ENCODE results near the gene ZNF367. TPM values are rescaled to one million over a fixed set of nuclear protein-coding genes. Genes with fewer than 3 reads are reported as not detected.

ZNF367 gene
- total and polyA plus RNA-seq, 5 experiments from 2014 or later: 0.82 to 7.6 (median 2.2) TPM

- H3K36me3 Mint-ChIP-seq: peaks cover 4 to 30% (median 18%) of the 10 kb centered on the region in 3 donors
- H3K4me1 Mint-ChIP-seq: peaks cover 19 to 30% (median 30%) of the 10 kb centered on the region in 4 donors
Observed at GRCh38 chr9:96394832-96395496, 23.2 kb downstream of the ZNF367 start.

GRCh38 chr9:96392263-96392662, 25.9 kb downstream of the ZNF367 start:
- Mint-ChIP-seq H3K36me3 (peaks cover 0 to 43% (median 16%) of the 10 kb centered on the region in 3 donors), H3K27ac (no peak overlapping the region), H3K4me3 (no peak overlapping the region), H3K9me3 (no peaks in the 10 kb centered on the region), H3K4me1 (peaks cover 8 to 12% (median 9%) of the 10 kb centered on the region in 4 donors), H3K27me3 (no peaks in the 10 kb centered on the region)
- POLR2A ChIA-PET: no interaction called here
- no peak for DNase-seq
- no peak for ATAC-seq

More at GRCh38 chr9:96394832-96395496, 23.2 kb downstream of the ZNF367 start:
- H3K27ac Mint-ChIP-seq: peak overlapping the region in 3 of 10 donors; percentile 28 to 65 (median 37)
- H3K9me3 Mint-ChIP-seq: peaks cover 0 to 5% (median 1%) of the 10 kb centered on the region in 9 donors
- POLR2A ChIA-PET: interaction anchor here (0.5 to 0.7 kb wide), 3 partner anchors 18 to 58 kb away, joined by 3 to 10 read pairs (median 3); no protein-coding TSS in a partner anchor
- DNase-seq (no peak), ATAC-seq (no peak)
- H3K4me3 Mint-ChIP-seq: no peak overlapping the region
- no peaks in the 10 kb centered on the region for H3K27me3 Mint-ChIP-seq

GRCh38 chr9:96391021-96391765, 27.0 kb downstream of the ZNF367 start:
- H3K36me3 Mint-ChIP-seq: peaks cover 0 to 43% (median 16%) of the 10 kb centered on the region in 3 donors
- H3K27ac Mint-ChIP-seq: peak overlapping the region in 8 of 10 donors; percentile 53 to 76 (median 66)
- POLR2A ChIA-PET: no interaction called here
- H3K4me3 Mint-ChIP-seq: peak overlapping the region in 1 of 10 donors; percentile 12
- ATAC-seq (no peak), DNase-seq (no peak)
- no peaks in the 10 kb centered on the region for H3K9me3 Mint-ChIP-seq
- H3K27me3 Mint-ChIP-seq: no peaks in the 10 kb centered on the region
- peaks cover 6 to 12% (median 9%) of the 10 kb centered on the region in 4 donors for H3K4me1 Mint-ChIP-seq

GRCh38 chr9:96388144-96388543, 30.0 kb downstream of the ZNF367 start:
- Mint-ChIP-seq H3K36me3 (peaks cover 0 to 40% (median 13%) of the 10 kb centered on the region in 3 donors), H3K27me3 (no peaks in the 10 kb centered on the region), H3K4me3 (no peak overlapping the region), H3K4me1 (peaks cover 4 to 15% (median 13%) of the 10 kb centered on the region in 4 donors), H3K9me3 (no peaks in the 10 kb centered on the region), H3K27ac (no peak overlapping the region)
- ATAC-seq (no peak), DNase-seq (no peak)
- POLR2A ChIA-PET: no interaction called here

GRCh38 chr9:96386157-96386556, 32.0 kb downstream of the ZNF367 start:
- ATAC-seq (no peak), DNase-seq (no peak)
- Mint-ChIP-seq H3K9me3 (no peaks in the 10 kb centered on the region), H3K27ac (peak overlapping the region in 5 of 10 donors; percentile 6 to 78 (median 39)), H3K27me3 (no peaks in the 10 kb centered on the region), H3K36me3 (peaks cover 0 to 27% (median 1%) of the 10 kb centered on the region in 3 donors), H3K4me3 (no peak overlapping the region), H3K4me1 (peaks cover 13 to 28% (median 27%) of the 10 kb centered on the region in 4 donors)
- POLR2A ChIA-PET: interaction anchor here (1.0 kb wide), 2 partner anchors 12 to 65 kb away, joined by 3 to 4 read pairs; no protein-coding TSS in a partner anchor

- ATAC-seq: peak; percentile 77 to 81
- peak within 1 kb of the TSS; percentile 53 to 92 (median 88) for H3K27ac Mint-ChIP-seq
Observed at GRCh38 chr9:96383165-96383942, 34.8 kb downstream of the ZNF367 start, which contains the start of gene SLC35D2. Gene SLC35D2 (minus strand): TSS chr9:96383711. CDS start chr9:96383634, 77 bp downstream.

GRCh38 chr9:96382839-96383164, 35.4 kb downstream of the ZNF367 start:
- ATAC-seq (no peak), DNase-seq (no peak)
- H3K9me3 Mint-ChIP-seq: no peaks in the 10 kb centered on the region
- peaks cover 0 to 7% (median 3%) of the 10 kb centered on the region in 3 donors for H3K36me3 Mint-ChIP-seq
- H3K4me3 Mint-ChIP-seq: peak overlapping the region; percentile 78 to 94 (median 88)
- POLR2A ChIA-PET: interaction anchor here (0.7 to 4.3 kb wide), 9 partner anchors 15 to 184 kb away, joined by 3 to 41 read pairs (median 5); partner anchors contain the start of genes HABP4 and ZNF367
- no peaks in the 10 kb centered on the region for H3K27me3 Mint-ChIP-seq
- H3K4me1 Mint-ChIP-seq: peaks cover 17 to 41% (median 34%) of the 10 kb centered on the region in 4 donors
- peak overlapping the region in 9 of 10 donors; percentile 58 to 92 (median 80) for H3K27ac Mint-ChIP-seq

More at GRCh38 chr9:96383165-96383942, 34.8 kb downstream of the ZNF367 start, which contains the start of gene SLC35D2:
- Mint-ChIP-seq H3K36me3 (peaks cover 0 to 12% (median 3%) of the 10 kb centered on the region in 3 donors), H3K4me3 (peak within 1 kb of the TSS; percentile 78 to 94 (median 88)), H3K9me3 (no peaks in the 10 kb centered on the region), H3K27me3 (no peaks in the 10 kb centered on the region), H3K4me1 (peaks cover 17 to 41% (median 33%) of the 10 kb centered on the region in 4 donors)
- POLR2A ChIA-PET: interaction anchor here (0.7 to 4.3 kb wide), 9 partner anchors 16 to 183 kb away, joined by 3 to 41 read pairs (median 5); partner anchors contain the start of genes HABP4 and ZNF367
- DNase-seq: peak in 6 of 10 donors; percentile 14 to 34 (median 20)

- DNase-seq: no peak
- POLR2A ChIA-PET: interaction anchor here (1.4 to 4.3 kb wide), 6 partner anchors 15 to 184 kb away, joined by 5 to 41 read pairs (median 6); partner anchors contain the start of genes HABP4 and ZNF367
Observed at GRCh38 chr9:96382175-96382574, 36.0 kb downstream of the ZNF367 start.

GRCh38 chr9:96381696-96382095, 36.5 kb downstream of the ZNF367 start:
- POLR2A ChIA-PET: interaction anchor here (0.6 to 4.3 kb wide), 6 partner anchors 14 to 185 kb away, joined by 5 to 41 read pairs (median 6); partner anchors contain the start of gene ZNF367
- Mint-ChIP-seq H3K36me3 (peaks cover 0 to 10% (median 3%) of the 10 kb centered on the region in 3 donors), H3K9me3 (no peaks in the 10 kb centered on the region), H3K4me1 (peaks cover 20 to 46% (median 42%) of the 10 kb centered on the region in 4 donors), H3K27me3 (no peaks in the 10 kb centered on the region), H3K4me3 (peak overlapping the region in 8 of 10 donors; percentile 22 to 88 (median 60)), H3K27ac (peak overlapping the region in 6 of 10 donors; percentile 23 to 89 (median 72))
- no peak for DNase-seq
- ATAC-seq: no peak

More at GRCh38 chr9:96382175-96382574, 36.0 kb downstream of the ZNF367 start:
- Mint-ChIP-seq H3K36me3 (peaks cover 0 to 7% (median 3%) of the 10 kb centered on the region in 3 donors), H3K27me3 (no peaks in the 10 kb centered on the region), H3K4me3 (peak overlapping the region in 9 of 10 donors; percentile 37 to 90 (median 81)), H3K9me3 (no peaks in the 10 kb centered on the region), H3K4me1 (peaks cover 20 to 46% (median 39%) of the 10 kb centered on the region in 4 donors), H3K27ac (peak overlapping the region in 4 of 10 donors; percentile 6 to 82 (median 54))
- no peak for ATAC-seq

GRCh38 chr9:96381125-96381524, 37.0 kb downstream of the ZNF367 start:
- H3K9me3 Mint-ChIP-seq: no peaks in the 10 kb centered on the region
- H3K27me3 Mint-ChIP-seq: no peaks in the 10 kb centered on the region
- peak overlapping the region in 3 of 10 donors; percentile 46 to 89 (median 82) for H3K27ac Mint-ChIP-seq
- peak overlapping the region in 7 of 10 donors; percentile 22 to 81 (median 47) for H3K4me3 Mint-ChIP-seq
- POLR2A ChIA-PET: interaction anchor here (0.6 to 4.3 kb wide), 5 partner anchors 14 to 185 kb away, joined by 5 to 41 read pairs (median 6); no protein-coding TSS in a partner anchor
- no peak for ATAC-seq
- peaks cover 0 to 10% (median 3%) of the 10 kb centered on the region in 3 donors for H3K36me3 Mint-ChIP-seq
- H3K4me1 Mint-ChIP-seq: peaks cover 20 to 46% (median 43%) of the 10 kb centered on the region in 4 donors
- no peak for DNase-seq

- H3K4me1 Mint-ChIP-seq: peaks cover 20 to 49% (median 43%) of the 10 kb centered on the region in 4 donors
- H3K27ac Mint-ChIP-seq: peak overlapping the region in 2 of 10 donors; percentile 1 to 17
- DNase-seq (no peak), ATAC-seq (no peak)
- no peak overlapping the region for H3K4me3 Mint-ChIP-seq
- H3K27me3 Mint-ChIP-seq: no peaks in the 10 kb centered on the region
- peaks cover 0 to 10% (median 5%) of the 10 kb centered on the region in 3 donors for H3K36me3 Mint-ChIP-seq
- no peaks in the 10 kb centered on the region for H3K9me3 Mint-ChIP-seq
- POLR2A ChIA-PET: interaction anchor here (0.7 kb wide), 1 partner anchor 20 kb away, joined by 7 read pairs; no protein-coding TSS in a partner anchor
Observed at GRCh38 chr9:96379461-96379860, 38.7 kb downstream of the ZNF367 start.
